ENCODE data around the gene MFSD2B.
A peak's percentile ranks its signal among the peaks of the same experiment; 100 is the strongest.
"Not testable (repeated sequence)": the region's sequence is repeated elsewhere in the genome, so short reads cannot be mapped to it uniquely, and the experiment has no call there.

MFSD2B gene

DNA sequence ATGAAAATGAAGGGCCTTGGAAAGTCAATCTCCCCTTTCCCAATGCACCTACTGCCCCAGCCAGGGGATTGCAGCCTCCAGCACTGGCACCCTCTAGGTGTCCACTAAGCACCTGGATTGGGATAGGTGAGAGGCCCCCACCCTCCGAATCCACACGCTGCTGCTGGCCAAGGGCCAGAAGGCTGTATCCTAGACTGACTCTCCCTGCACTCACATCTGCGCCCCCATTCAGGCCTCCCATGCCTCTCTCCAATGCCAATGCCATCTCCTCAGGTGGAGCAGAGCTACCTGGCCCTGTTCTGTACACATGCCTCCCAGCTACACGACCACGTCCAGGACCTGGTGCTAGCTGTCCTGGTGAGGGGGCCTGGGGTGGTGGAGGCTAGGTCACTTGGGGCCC is 9.8 kb downstream of the MFSD2B start:
- no peak for DNase-seq

DNA sequence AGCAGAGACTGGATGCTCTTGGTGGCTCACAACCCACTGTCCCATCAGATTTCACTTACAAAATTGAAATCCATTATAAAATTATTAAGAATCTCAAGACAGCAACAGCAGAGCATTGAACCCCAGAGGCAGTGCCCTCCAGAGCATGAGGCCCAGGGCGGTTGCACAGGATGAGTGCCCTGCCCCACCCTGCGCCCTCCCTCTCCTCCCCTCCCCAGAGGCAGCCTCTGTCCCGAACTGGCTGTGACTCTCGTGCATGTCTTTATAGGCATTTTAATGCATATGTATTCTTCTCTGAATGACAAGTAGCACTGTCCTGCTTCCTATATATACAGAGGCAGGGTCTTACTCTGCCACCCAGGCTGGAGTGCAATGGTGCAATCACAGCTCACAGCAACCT is 10.4 kb downstream of the MFSD2B start:
- DNase-seq: no peak

DNA sequence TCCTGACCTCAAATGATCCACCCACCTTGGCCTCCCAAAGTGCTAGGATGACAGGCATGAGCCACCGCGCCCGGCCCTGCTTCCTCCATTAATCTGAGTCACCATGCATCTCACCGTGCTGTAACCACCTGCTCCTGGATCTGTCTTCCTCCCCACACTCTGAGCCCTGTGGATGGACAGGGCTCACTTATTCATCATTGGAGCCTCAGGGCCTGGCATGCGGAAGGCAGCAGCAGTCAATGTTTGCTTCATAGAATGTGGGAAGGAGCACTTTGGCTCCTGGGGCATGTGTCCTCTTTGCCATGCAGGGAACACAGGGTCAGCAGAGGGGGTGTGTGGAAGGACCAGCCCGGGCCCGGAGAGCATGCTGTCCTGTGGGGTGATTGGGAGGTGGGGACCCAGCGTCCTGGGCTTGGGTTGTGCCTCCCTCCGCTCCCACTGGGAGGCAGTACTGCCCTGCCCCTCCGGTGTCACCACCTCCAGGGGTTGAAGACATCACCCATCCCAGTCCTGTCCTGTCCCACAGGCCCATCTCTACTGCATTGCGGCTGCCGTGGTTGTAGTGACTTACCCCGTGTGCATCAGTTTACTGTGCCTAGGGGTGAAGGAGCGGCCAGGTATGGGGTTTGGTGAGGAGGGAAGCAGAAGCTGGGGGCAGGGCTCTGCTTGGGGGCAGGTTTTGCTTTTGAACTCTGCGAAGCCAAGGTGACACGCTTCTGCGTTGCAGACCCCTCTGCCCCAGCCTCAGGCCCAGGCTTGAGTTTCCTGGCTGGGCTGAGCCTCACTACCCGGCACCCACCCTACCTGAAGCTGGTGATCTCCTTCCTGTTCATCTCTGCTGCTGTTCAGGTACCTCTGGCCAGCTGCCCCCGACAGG is 11.5 kb downstream of the MFSD2B start:
- no peak for DNase-seq

DNA sequence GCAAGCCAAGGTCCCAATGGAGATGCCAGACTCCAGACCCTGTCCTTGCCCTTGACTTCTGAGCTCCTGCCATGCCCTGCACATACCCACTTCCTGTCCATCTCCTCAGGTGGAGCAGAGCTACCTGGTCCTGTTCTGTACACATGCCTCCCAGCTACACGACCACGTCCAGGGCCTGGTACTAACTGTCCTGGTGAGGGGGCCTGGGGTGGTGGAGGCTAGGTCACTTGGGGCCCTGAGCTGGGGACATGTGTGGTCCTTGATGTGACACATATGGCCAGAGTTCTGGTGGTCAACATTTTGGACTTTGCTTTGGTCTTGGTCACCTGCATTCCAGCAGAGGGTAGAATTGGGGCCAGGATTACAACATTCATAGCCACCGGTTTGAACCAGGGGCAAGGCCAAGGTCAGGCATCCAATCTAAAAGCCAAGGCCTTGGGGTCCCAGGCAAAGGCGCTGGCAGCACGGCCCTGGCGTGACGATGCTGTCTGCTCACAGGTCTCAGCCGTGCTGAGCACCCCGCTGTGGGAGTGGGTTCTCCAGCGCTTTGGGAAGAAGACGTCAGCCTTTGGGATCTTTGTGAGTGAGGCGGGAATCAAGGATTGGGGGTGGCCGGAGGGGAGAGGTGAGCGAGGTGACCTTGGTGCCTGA is 12.6 kb downstream of the MFSD2B start:
- DNase-seq: no peak

- no peak for DNase-seq
These were observed 13.2 kb downstream of the MFSD2B start for GRCh38 chr2:24022975-24023575.

DNA sequence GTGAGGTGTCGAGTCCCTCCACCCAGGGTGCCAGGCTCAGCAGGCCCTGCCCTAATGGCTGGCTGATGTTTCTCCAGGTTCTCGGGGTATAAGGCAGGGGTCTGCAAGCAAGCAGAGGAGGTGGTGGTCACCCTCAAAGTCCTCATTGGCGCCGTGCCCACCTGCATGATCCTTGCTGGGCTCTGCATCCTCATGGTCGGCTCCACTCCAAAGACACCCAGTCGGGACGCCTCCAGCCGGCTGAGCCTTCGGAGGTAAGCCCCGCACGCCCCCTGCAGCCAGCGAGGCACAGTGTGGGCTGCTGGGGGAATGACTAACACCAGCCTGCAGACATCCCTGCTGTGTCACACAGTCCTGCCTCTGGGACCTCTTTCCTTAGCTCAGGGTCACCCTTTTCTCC is 14.1 kb downstream of the MFSD2B start:
- no peak for DNase-seq

GRCh38 chr2:24024996-24025663 is 15.2 kb downstream of the MFSD2B start:
- no peak for DNase-seq

DNA sequence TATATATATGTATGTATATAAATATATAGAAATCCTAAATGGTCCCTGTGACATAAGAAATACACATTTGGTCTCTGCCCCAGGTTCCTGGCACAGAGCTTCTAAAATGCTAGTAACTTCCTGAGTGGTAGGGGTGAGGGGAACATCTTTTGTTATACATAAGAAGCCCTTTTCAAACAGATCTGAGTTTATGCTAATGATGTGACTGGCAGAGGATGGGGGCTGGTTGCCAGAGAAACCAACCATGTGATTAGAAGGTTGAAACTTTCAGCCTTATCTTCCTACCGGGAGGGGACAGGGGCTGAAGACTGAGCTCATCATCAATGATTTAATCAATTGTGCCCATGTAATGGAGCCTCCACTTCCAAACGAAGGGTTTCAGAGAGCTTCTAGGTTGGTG is 16.3 kb downstream of the MFSD2B start:
- no peak for DNase-seq

- DNase-seq: no peak
These were observed 29.1 kb downstream of the MFSD2B start for GRCh38 chr2:24038786-24039499.

GRCh38 chr2:24040511-24040910 is 30.6 kb downstream of the MFSD2B start:
- no peak for DNase-seq

DNA sequence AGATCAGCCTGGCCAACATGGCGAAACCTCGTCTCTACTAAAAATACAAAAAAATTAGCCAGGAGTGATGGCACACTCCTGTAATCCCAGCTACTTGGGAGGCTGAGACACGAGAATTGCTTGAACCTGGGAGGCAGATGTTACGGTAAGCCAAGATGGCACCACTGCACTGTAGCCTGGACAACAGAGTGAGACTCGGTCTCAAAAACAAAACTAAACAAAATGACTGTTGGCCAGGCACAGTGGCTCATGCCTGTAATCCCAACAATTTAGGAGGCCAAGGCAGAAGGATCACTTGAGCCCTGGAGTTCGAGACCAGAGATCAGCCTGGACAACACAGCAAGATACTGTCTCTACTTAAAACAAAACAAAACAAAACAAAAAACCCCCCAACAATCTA is 33.2 kb downstream of the MFSD2B start:
- not testable (repeated sequence) for DNase-seq

DNA sequence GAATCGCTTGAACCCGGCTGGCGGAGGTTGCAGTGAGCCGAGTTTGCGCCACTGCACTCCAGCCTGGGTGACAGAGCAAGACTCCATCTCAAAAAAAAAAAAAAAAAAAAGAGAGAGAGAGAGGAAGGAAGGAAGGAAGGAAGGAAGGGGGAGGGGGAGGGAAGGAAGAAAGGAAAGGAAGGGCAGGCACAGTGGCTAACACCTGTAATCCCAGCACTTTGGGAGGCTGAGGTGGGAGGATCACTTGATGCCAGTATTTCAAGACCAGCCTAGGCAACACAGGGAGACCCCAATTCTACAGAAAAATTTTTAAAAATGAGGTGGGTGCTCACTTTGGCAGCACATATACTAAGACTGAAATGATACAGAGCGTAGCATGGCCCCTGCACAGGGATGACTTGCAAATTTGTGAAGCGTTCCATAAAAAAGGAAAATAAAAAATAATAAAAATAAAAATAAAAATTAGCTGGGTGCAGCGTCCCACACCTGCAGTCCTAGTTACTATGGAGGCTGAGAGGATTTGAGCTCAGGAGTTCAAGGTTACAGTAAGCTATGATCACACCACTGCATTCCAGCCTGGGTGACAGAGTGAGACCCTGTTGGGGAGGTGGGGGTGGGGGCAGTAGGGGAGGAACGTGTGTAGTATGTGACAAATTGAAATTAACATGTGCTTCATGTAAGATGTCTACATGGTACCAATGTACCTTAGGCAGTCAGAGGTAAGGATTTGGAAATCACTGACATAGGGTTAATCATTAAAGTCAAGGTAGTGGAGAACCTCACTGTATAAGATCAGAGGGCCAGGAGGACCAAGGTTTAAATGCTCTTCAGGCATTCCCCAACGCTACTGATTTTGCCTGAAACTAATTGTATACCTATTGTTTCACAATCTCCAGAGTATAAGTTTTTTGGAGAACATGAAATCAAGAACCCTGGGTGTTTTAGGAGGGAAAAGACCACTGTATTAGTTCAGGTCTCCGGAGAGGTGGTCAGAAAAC is 35.9 kb downstream of the MFSD2B start:
- DNase-seq: no peak

DNA sequence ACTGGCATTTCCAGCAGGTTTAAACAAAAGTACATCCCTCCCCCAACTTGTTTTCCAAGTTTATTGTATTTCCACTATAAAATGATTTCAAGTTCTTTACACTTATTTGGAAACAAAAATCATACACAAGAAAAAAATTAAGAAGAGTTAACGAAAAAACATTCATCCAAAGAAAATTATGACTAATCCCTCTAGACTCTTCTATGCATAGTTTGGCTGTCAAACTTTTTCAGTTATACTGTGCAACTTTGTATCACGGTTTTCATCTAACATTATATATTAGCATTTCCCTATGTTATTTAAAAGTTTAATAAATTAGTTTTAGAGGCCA is 36.7 kb downstream of the MFSD2B start:
- DNase-seq: no peak

DNA sequence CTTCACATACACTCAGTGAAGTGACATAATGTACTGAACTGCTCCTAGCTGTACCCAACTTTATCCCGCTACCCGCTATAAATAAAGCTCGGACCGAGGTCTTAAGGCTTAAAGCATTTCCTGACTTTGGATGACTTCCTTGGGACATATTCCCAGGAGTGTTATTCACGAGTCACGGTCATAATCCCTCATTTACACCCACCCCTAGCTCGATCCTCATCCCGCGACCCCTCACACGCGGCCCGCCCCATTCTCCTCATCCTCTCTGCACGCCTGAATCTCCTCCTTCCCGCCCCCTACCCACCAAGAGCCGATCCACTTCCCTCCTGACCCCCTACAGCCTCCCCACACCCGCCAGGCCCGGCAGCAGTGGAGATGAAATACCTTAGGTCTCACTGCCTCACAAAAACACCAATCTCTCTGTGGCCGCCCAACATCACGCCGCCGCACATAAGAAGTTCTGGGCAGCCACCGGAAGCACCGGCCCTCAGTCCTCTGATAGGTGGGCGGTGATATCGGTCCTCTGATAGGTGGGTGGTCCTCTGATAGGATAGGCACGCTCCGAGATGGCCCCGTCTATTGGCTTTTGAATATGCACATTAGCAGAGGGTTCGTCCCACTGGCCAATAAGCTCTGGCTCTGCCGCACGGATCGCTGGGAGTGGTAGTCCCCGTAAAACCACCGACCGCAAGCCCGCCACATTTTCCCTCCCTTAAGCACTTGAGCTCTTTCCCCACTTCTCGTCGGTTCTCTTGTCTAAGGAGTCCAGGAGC is 37.2 kb downstream of the MFSD2B start, which contains the start of gene WDCP:
Gene WDCP, minus strand, starts transcription at position 462 of the 773 bp plus-strand sequence. CDS start 7,897 bp downstream, outside the sequence.
- DNase-seq: peak; percentile 98

DNA sequence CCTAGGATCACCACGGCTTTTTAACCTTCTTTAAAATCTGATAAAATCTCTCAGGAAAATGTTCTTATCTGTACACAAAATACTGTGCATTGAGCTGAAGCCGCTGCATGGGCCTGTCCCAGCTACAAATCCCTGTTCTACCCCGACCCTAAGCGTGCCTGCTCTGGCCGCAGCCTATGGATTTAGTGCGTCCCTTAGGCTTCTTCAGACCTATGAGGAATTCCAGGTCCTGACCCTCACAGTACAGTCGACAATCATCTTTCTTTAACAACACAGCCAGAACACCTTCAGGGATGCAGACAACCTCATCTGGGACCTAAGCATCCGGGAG is 37.8 kb downstream of the MFSD2B start:
- DNase-seq: no peak

- peak; percentile 60 for DNase-seq
These were observed 39.0 kb downstream of the MFSD2B start for GRCh38 chr2:24048769-24049484.

DNA sequence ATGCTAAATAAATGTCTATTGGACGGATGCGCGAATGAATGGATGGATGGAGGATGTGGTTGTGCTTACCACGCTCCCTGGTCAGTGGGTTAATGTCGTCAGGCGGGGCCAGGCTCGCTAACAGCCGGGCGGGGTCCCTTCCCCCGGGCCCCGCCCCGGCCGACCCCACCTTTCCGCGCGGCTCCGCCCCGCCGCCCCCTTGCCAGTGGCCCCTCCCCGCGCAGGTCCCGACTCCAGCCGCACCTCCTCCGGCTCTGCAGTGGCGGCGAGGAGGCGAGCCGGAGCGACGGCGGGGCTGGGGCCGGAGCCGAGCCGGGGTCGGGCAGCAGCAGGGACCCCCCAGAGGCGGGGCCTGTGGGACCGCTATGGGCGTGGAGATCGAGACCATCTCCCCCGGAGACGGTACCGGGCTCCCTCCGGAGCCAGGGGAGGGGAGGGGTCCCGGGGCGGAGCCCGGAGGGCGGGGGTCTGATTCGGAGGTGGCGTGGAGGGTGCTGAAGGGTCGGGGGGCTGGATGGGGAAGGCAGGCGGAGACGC is 39.7 kb downstream of the MFSD2B start, which contains the start of gene FKBP1B:
Gene FKBP1B, plus strand, starts transcription at position 257 of the 537 bp plus-strand sequence. Its CDS starts 109 bp downstream, at position 366.
- DNase-seq: peak; percentile 92

- peak; percentile 9 for DNase-seq
These were observed 40.4 kb downstream of the MFSD2B start for GRCh38 chr2:24050041-24050979.

All from NCI-H748 treated with DMSO at 0.1 percent for 48 hours (cell line).